K562 (cell line): Measurements from ENCODE around the gene ZNF692. TPM values are rescaled to one million over a fixed set of nuclear protein-coding genes. Genes with fewer than 3 reads are reported as not detected.

Experiments
- BCL6 ChIP-seq: fragments of 250-450 bp; sonication (Bioruptor Pico); IDR thresholded peaks from 2 replicates; pipeline ENCODE4 v1.4.0; 2020
- CBX5 ChIP-seq: IDR thresholded peaks from 2 replicates; pipeline ENCODE4 v1.6.1; 2014; ENCODE audit warnings: low read depth, borderline replicate concordance
- CREB3L1 ChIP-seq: fragments of 450-650 bp; IDR thresholded peaks from 2 replicates; pipeline ENCODE4 v1.6.1; 2014; ENCODE audit warnings: low read depth, mild to moderate bottlenecking, moderate library complexity, borderline replicate concordance
- CTCF ChIP-seq, 3 experiments: IDR thresholded peaks in 2 of 3; conservative IDR thresholded peaks in 1 of 3; 2 replicates each; pipeline ENCODE4 v1.5.1; 2011 to 2012; ENCODE audit warnings: low read length in 3 of 3, mild to moderate bottlenecking in 3 of 3, control low read depth in 2 of 3, improper control_type of control experiment in 1 of 3, inconsistent platforms in 1 of 3, low read depth in 1 of 3, mixed read lengths in 1 of 3, moderate library complexity in 1 of 3; ENCODE audit not compliant: insufficient read depth in 2 of 3
- DACH1 ChIP-seq: fragments of 450-650 bp; IDR thresholded peaks from 2 replicates; pipeline ENCODE4 v1.6.1; 2018; ENCODE audit not compliant: partially characterized antibody
- FOXK2 ChIP-seq, 2 experiments: fragments of 450-650 bp; IDR thresholded peaks in 1 of 2; conservative IDR thresholded peaks in 1 of 2; 2 replicates each; pipeline ENCODE4 v1.6.1; 2016; ENCODE audit warnings: low read depth in 2 of 2, mild to moderate bottlenecking in 1 of 2
- HBP1 ChIP-seq: fragments of 450-650 bp; formaldehyde crosslinking; IDR thresholded peaks from 2 replicates; pipeline ENCODE4 v1.4.0; 2022; ENCODE audit warnings: missing genetic modification characterization
- HDAC3 ChIP-seq: fragments of 450-650 bp; IDR thresholded peaks from 2 replicates; pipeline ENCODE4 v1.6.1; 2018; ENCODE audit warnings: borderline replicate concordance, mild to moderate bottlenecking, moderate library complexity; ENCODE audit not compliant: partially characterized antibody
- HDAC6 ChIP-seq: IDR thresholded peaks from 2 replicates; pipeline ENCODE4 v1.6.1; 2012; ENCODE audit warnings: low read depth, mild to moderate bottlenecking, control low read depth, inconsistent platforms, low read length, moderate library complexity
- HNRNPL ChIP-seq: fragments of 200-400 bp; formaldehyde crosslinking; IDR thresholded peaks from 2 replicates; pipeline ENCODE4 v1.6.1; 2017; ENCODE audit warnings: low read depth, mild to moderate bottlenecking, low read length
- JUNB ChIP-seq: fragments of 450-650 bp; formaldehyde crosslinking; conservative IDR thresholded peaks from 2 replicates; pipeline ENCODE4 v1.4.0; 2020; ENCODE audit warnings: mild to moderate bottlenecking
- KAT2B ChIP-seq: IDR thresholded peaks from one replicate; pipeline ENCODE4 v1.6.1; 2012; ENCODE audit warnings: low read depth, mild to moderate bottlenecking, control low read depth, inconsistent platforms, low read length, moderate library complexity
- KDM5B ChIP-seq: fragments of 200-600 bp; sonication (generic); IDR thresholded peaks from 2 replicates; pipeline ENCODE4 v1.6.1; 2012; ENCODE audit warnings: low read depth, mild to moderate bottlenecking, moderate library complexity, low read length, control low read depth, inconsistent platforms; ENCODE audit not compliant: insufficient replicate concordance
- NR2C1 ChIP-seq, 2 experiments: fragments of 450-650 bp; IDR thresholded peaks; 2 replicates each; pipeline ENCODE4 v1.6.1; 2017; ENCODE audit warnings: mild to moderate bottlenecking in 2 of 2, antibody characterized with exemption in 1 of 2, inconsistent platforms in 1 of 2, missing compliant biosample characterization in 1 of 2, missing genetic modification characterization in 1 of 2
- POLR2H ChIP-seq: IDR thresholded peaks from 2 replicates; pipeline ENCODE4 v1.6.1; 2016; ENCODE audit warnings: missing genetic modification characterization, low read depth, mild to moderate bottlenecking, control low read depth, missing compliant biosample characterization, moderate library complexity
- RFX5 ChIP-seq: IDR thresholded peaks from 2 replicates; pipeline ENCODE4 v1.6.1; 2011; ENCODE audit warnings: low read depth, mild to moderate bottlenecking, improper control_type of control experiment, low read length
- TRIM28 ChIP-seq: fragments of 450-650 bp; IDR thresholded peaks from 2 replicates; pipeline ENCODE4 v1.6.1; 2017
- XRCC5 ChIP-seq: fragments of 200-400 bp; formaldehyde crosslinking; IDR thresholded peaks from 2 replicates; pipeline ENCODE4 v1.6.1; 2017; ENCODE audit warnings: low read depth, mild to moderate bottlenecking, low read length
- ZFX ChIP-seq: sonication (generic); formaldehyde crosslinking; IDR thresholded peaks from 2 replicates; pipeline ENCODE4 v1.8.0; 2022; ENCODE audit warnings: mild to moderate bottlenecking, missing genetic modification reagents, moderate library complexity
- ZKSCAN8 ChIP-seq: fragments of 200-800 bp; sonication (Bioruptor generic); IDR thresholded peaks from 2 replicates; pipeline ENCODE4 v1.6.1; 2016; ENCODE audit warnings: missing genetic modification characterization, missing compliant biosample characterization
- ZNF133 ChIP-seq: fragments of 250-450 bp; sonication (Bioruptor Pico); IDR thresholded peaks from 2 replicates; pipeline ENCODE4 v1.4.0; 2020; ENCODE audit warnings: mild to moderate bottlenecking
- ZNF263 ChIP-seq: sonication (generic); formaldehyde crosslinking; IDR thresholded peaks from 2 replicates; pipeline ENCODE4 v1.8.0; 2022; ENCODE audit warnings: mild to moderate bottlenecking, missing genetic modification reagents, borderline replicate concordance
- ZNF589 ChIP-seq: fragments of 200-800 bp; sonication (Bioruptor generic); IDR thresholded peaks from 2 replicates; pipeline ENCODE4 v1.6.1; 2016; ENCODE audit warnings: low read depth, missing genetic modification characterization, missing compliant biosample characterization
- ZNF830 ChIP-seq: fragments of 250-450 bp; sonication (Bioruptor Pico); IDR thresholded peaks from 2 replicates; pipeline ENCODE4 v1.5.0; 2021; ENCODE audit warnings: mild to moderate bottlenecking
- polyA plus RNA-seq, 8 experiments: library from polyadenylated mRNA; depleted of rRNA in 4 of 8; stranded (reverse) in 5 of 8; unstranded in 3 of 8; fragments of >200 nt; fragmentation: Nextera tagmentation in 2 of 8; fragmentation: Illumina TruSeq in 1 of 8; extraction: Ambion mirVana in 2 of 8; extraction: Trizol in 1 of 8; gene quantifications; 2 replicates each; pipeline versions ENCODE4 v1.2.1 to v1.2.3, GENCODE V29; 2011 to 2014; ENCODE audit warnings: inconsistent platforms in 1 of 8, missing spikeins in 1 of 8
- total RNA-seq, 7 experiments: library from RNA; depleted of rRNA in 6 of 7; stranded (reverse); fragments of >200 nt in 6 of 7; fragmentation: Illumina TruSeq in 2 of 7; extraction: Trizol in 2 of 7; gene quantifications; 2 replicates each; pipeline versions ENCODE4 v1.2.1 to v1.2.3, GENCODE V29; 2011 to 2021; ENCODE audit warnings: low replicate concordance in 1 of 7

Gene ZNF692
- total and polyA plus RNA-seq, 9 of the 15 experiments (the other 6 are each of a cell fraction or from before 2014, with no cell fraction given): 8.4 to 143 (median 55.9) TPM

- peak; percentile 65 to 83 (median 67) for TF ChIP-seq CTCF (IDR thresholded peaks at IDR 0.05 in 2 of 3, conservative IDR thresholded peaks at IDR 0.05 in 1 of 3; ENCODE audit: insufficient read depth in 2 of 3, low read depth in 1 of 3, low read length in 3 of 3)
- TF ChIP-seq HNRNPL: no peak
- peak; percentile 27; the same call in 1 of the 2 replicates for TF ChIP-seq CBX5
- TF ChIP-seq ZFX (CRISPR knock-in tag): peak; percentile 89
- peak; percentile 74 for TF ChIP-seq KDM5B
- no peak for TF ChIP-seq RFX5
- TF ChIP-seq NR2C1 (IDR thresholded peaks at IDR 0.05): no peak
- TF ChIP-seq NR2C1 (tag; IDR thresholded peaks at IDR 0.05): no peak
- no peak for TF ChIP-seq TRIM28
- no peak for TF ChIP-seq ZNF133
- TF ChIP-seq HBP1 (CRISPR knock-in tag): no peak
- TF ChIP-seq JUNB (CRISPR knock-in tag): no peak
- no peak for TF ChIP-seq KAT2B
- no peak for TF ChIP-seq ZKSCAN8 (CRISPR knock-in tag)
- no peak for TF ChIP-seq BCL6
- TF ChIP-seq CREB3L1: peak; percentile 87
- TF ChIP-seq POLR2H (tag): no peak
- TF ChIP-seq DACH1: no peak
- 0 out of 2 replicates have a peak, but pooled peaks have one; percentile 70 for TF ChIP-seq XRCC5
- no peak for TF ChIP-seq HDAC3
- TF ChIP-seq ZNF263 (CRISPR knock-in tag): peak; percentile 11; the same call in 1 of the 2 replicates
- TF ChIP-seq FOXK2 (conservative IDR thresholded peaks at IDR 0.05 in 1 of 2, IDR thresholded peaks at IDR 0.05 in 1 of 2; ENCODE audit: low read depth in 2 of 2): peak; percentile 37 to 57; a peak in 2 of 4 replicates
- TF ChIP-seq HDAC6: no peak
- TF ChIP-seq ZNF589 (CRISPR knock-in tag): no peak
- TF ChIP-seq ZNF830 (CRISPR knock-in tag): no peak
These were observed 592 bp downstream of the ZNF692 start (continued) for GRCh38 chr1:248858096-248858890.
